Endothelial cell of umbilical vein (primary cell): Measurements from ENCODE around the gene FBXL14. TPM values are rescaled to one million over a fixed set of nuclear protein-coding genes. Genes with fewer than 3 reads are reported as not detected.

Experiments used
- BruUV-seq: library from RNA; stranded (reverse); fragments of 400-500 nt; replicated peaks from 2 replicates; lab custom pipeline; 2021; lab: Mats Ljungman, UMichigan
- CTCF ChIA-PET: fragments of 300-600, 350-600 bp; sonication (Branson Sonifier 250); formaldehyde crosslinking; loops from one replicate; lab custom pipeline; 2021; ENCODE audit warnings: antibody characterized with exemption, inconsistent platforms; lab: Charles Lee
- POLR2A ChIA-PET: fragments of 300-600, 350-600 bp; sonication (Branson Sonifier 250); formaldehyde crosslinking; loops from one replicate; lab custom pipeline; 2021; ENCODE audit warnings: antibody characterized with exemption, inconsistent platforms; lab: Charles Lee
- DNase-seq: peaks from one replicate; pipeline ENCODE4 v3.0.0-alpha.2; 2011; ENCODE audit warnings: low read depth, low spot score
- FAIRE-seq: peaks from 2 replicates; lab custom pipeline; 2011; peaks lifted over from hg19 to GRCh38; lab: Jason Lieb, UNC
- H2AFZ ChIP-seq: 2 replicates; pipeline ENCODE4 v1.6.0; 2012; ENCODE audit warnings: low read depth, low read length, control low read depth, inconsistent platforms
- H3K27ac ChIP-seq: 2 replicates; pipeline ENCODE4 v1.5.1; 2011; ENCODE audit warnings: low read depth, mild to moderate bottlenecking, control low read depth, low read length, moderate library complexity; ENCODE audit not compliant: insufficient read depth
- H3K27me3 ChIP-seq, 2 experiments: 2 replicates each; pipeline versions ENCODE4 v1.6.0 to v1.6.1; 2011; ENCODE audit warnings: low read length in 2 of 2, mixed read lengths in 1 of 2; ENCODE audit not compliant: control insufficient read depth in 2 of 2, insufficient read depth in 2 of 2
- H3K36me3 ChIP-seq, 2 experiments: 2 replicates in 1 of 2; 3 replicates in 1 of 2; pipeline ENCODE4 v1.5.1; 2011; ENCODE audit warnings: low read length in 2 of 2, mild to moderate bottlenecking in 1 of 2, moderate library complexity in 1 of 2; ENCODE audit not compliant: control insufficient read depth in 2 of 2, insufficient read depth in 2 of 2; ENCODE audit errors: extremely low read depth in 1 of 2
- H3K4me1 ChIP-seq: 3 replicates; pipeline ENCODE4 v1.5.1; 2011; ENCODE audit warnings: mild to moderate bottlenecking, low read length; ENCODE audit not compliant: control insufficient read depth, insufficient read depth; ENCODE audit errors: extremely low read depth
- H3K4me2 ChIP-seq: 2 replicates; pipeline ENCODE4 v1.6.1; 2011; ENCODE audit warnings: low read length, control low read depth, mixed read lengths; ENCODE audit not compliant: insufficient read depth
- H3K4me3 ChIP-seq, 3 experiments: fragments of 200-600 bp in 1 of 3; sonication (generic), shearing (Covaris generic) in 1 of 3; replicated peaks in 1 of 3; 2 replicates each; pipeline ENCODE4 v1.5.1; 2011 to 2016; ENCODE audit warnings: control low read depth in 3 of 3, low read length in 3 of 3, mild to moderate bottlenecking in 2 of 3, inconsistent platforms in 1 of 3, low read depth in 1 of 3, moderate library complexity in 1 of 3; ENCODE audit not compliant: insufficient read depth in 1 of 3
- H3K79me2 ChIP-seq: 2 replicates; pipeline ENCODE4 v1.6.0; 2012; ENCODE audit warnings: low read length, inconsistent platforms; ENCODE audit not compliant: control insufficient read depth, insufficient read depth
- H3K9ac ChIP-seq: replicated peaks from 2 replicates; pipeline ENCODE3; 2011; ENCODE audit warnings: low read length, control low read depth; ENCODE audit not compliant: insufficient read depth; ENCODE audit errors: extremely low read depth
- H3K9me1 ChIP-seq: replicated peaks from 3 replicates; pipeline ENCODE4 v1.6.0; 2011; ENCODE audit warnings: mild to moderate bottlenecking, low read length; ENCODE audit not compliant: control insufficient read depth, insufficient read depth; ENCODE audit errors: extremely low read depth
- H3K9me3 ChIP-seq: replicated peaks from 2 replicates; pipeline ENCODE4 v1.5.1; 2012; ENCODE audit warnings: low read length, inconsistent platforms; ENCODE audit not compliant: control insufficient read depth, insufficient read depth
- H4K20me1 ChIP-seq: replicated peaks from 2 replicates; pipeline ENCODE3; 2011; ENCODE audit warnings: mild to moderate bottlenecking, low read length; ENCODE audit not compliant: control insufficient read depth, insufficient read depth; ENCODE audit errors: extremely low read depth
- CTCF ChIP-seq, 2 donors: IDR thresholded peaks; 1 replicate in 1 of 2; 2 replicates in 1 of 2; pipeline ENCODE4 v1.5.1; 2011; ENCODE audit warnings: low read length in 2 of 2, mild to moderate bottlenecking in 2 of 2, moderate library complexity in 2 of 2, control low read depth in 1 of 2, inconsistent platforms in 1 of 2, low read depth in 1 of 2; ENCODE audit not compliant: insufficient read depth in 1 of 2; ENCODE audit errors: extremely low read depth in 1 of 2
- EZH2 ChIP-seq: IDR thresholded peaks from 2 replicates; pipeline ENCODE4 v1.6.1; 2012; ENCODE audit warnings: borderline replicate concordance, low read depth, mild to moderate bottlenecking, moderate library complexity, low read length, inconsistent platforms; ENCODE audit not compliant: severe bottlenecking
- FOS ChIP-seq: IDR thresholded peaks from 2 replicates; pipeline ENCODE4 v1.6.1; 2011; ENCODE audit warnings: mild to moderate bottlenecking, low read length, moderate library complexity, borderline replicate concordance; ENCODE audit not compliant: insufficient read depth
- GATA2 ChIP-seq: IDR thresholded peaks from 2 replicates; pipeline ENCODE4 v1.7.0; 2011; ENCODE audit warnings: low read depth, mild to moderate bottlenecking, moderate library complexity, mixed read lengths, low read length; ENCODE audit not compliant: insufficient read length, insufficient read depth
- JUN ChIP-seq: IDR thresholded peaks from 2 replicates; pipeline ENCODE4 v1.6.1; 2011; ENCODE audit warnings: borderline replicate concordance, low read depth; ENCODE audit not compliant: insufficient read length, insufficient read depth
- MAX ChIP-seq: IDR thresholded peaks from 2 replicates; pipeline ENCODE4 v1.6.1; 2011; ENCODE audit not compliant: insufficient read depth, insufficient read length
- MYC ChIP-seq: IDR thresholded peaks from one replicate; pipeline ENCODE4 v1.6.1; 2011; ENCODE audit warnings: mild to moderate bottlenecking, low read depth, low read length
- POLR2A ChIP-seq: IDR thresholded peaks from 2 replicates; pipeline ENCODE4 v1.6.1; 2012; ENCODE audit warnings: low read depth, mild to moderate bottlenecking, control low read depth, low read length
- POLR2AphosphoS5 ChIP-seq: IDR thresholded peaks from 2 replicates; pipeline ENCODE4 v1.6.1; 2012; ENCODE audit warnings: low read depth, mild to moderate bottlenecking, control low read depth, low read length, moderate library complexity; ENCODE audit not compliant: insufficient read depth
- dilution Hi-C: fragments of 300-500 bp; cut with MboI; formaldehyde crosslinking; loops from one replicate; pipeline ENCODE4 v1.15.0; 2019; ENCODE audit warnings: low sequenced_read_pairs; ENCODE audit not compliant: extremely low pct_ligation_motif_present
- intact Hi-C: fragments of 100-400 bp; cut with micrococcal nuclease; formaldehyde crosslinking; loops from one replicate; pipeline ENCODE4 v1.10.0; 2022
- polyA plus RNA-seq, 4 experiments: library from polyadenylated mRNA; depleted of rRNA in 3 of 4; stranded (reverse) in 3 of 4; unstranded in 1 of 4; fragments of >200 nt; gene quantifications; 2 replicates each; pipeline versions ENCODE4 v1.2.1 to v1.2.3, GENCODE V29; 2011 to 2012; ENCODE audit warnings: missing spikeins in 1 of 4
- total RNA-seq: library from RNA; stranded (reverse); gene quantifications from 2 replicates; pipeline ENCODE4 v1.2.3, GENCODE V29; 2021

Gene FBXL14
- total and polyA plus RNA-seq, 2 donors (not counting 3 experiments of a cell fraction or from before 2014, with no cell fraction given): 11.3 to 15.7 TPM

- POLR2A ChIA-PET: no interaction called here
- Histone ChIP-seq H3K36me3 (no peaks in the 10 kb centered on the region), H3K27ac (no peak overlapping the region)
Measured at GRCh38 chr12:1643905-1644533, 49.6 kb upstream of the FBXL14 start.

More at GRCh38 chr12:1643905-1644533, 49.6 kb upstream of the FBXL14 start:
- H3K9me1 ChIP-seq: no peaks in the 10 kb centered on the region
- H3K9me3 ChIP-seq: no peaks in the 10 kb centered on the region
- FAIRE-seq: no peak
- H3K4me1 ChIP-seq: no peaks in the 10 kb centered on the region
- no peak overlapping the region for H3K4me2 ChIP-seq
- BruUV-seq: no TSS peak
- no peak for DNase-seq
- H3K27me3 ChIP-seq: peaks cover 17 to 24% of the 10 kb centered on the region in 2 experiments
- no peak overlapping the region for H3K9ac ChIP-seq
- no peaks in the 10 kb centered on the region for H3K79me2 ChIP-seq
- CTCF ChIA-PET: interaction anchor here (2.4 to 4.2 kb wide), 4 partner anchors 9 to 296 kb away, joined by 9 to 42 read pairs (median 26); no protein-coding TSS in a partner anchor
- TF ChIP-seq POLR2A (no peak), EZH2 (no peak), CTCF (IDR thresholded peaks at IDR 0.05; ENCODE audit: extremely low read depth in 1 of 2, insufficient read depth in 1 of 2, low read depth in 1 of 2, low read length in 2 of 2) (no peak), MAX (no peak), MYC (no peak), POLR2AphosphoS5 (no peak), FOS (no peak), JUN (no peak), GATA2 (no peak)
- dilution Hi-C loops (loop anchor here (25.0 kb wide), 1 partner anchor 293 kb away; no protein-coding TSS in a partner anchor), intact Hi-C loops (no loop called here)
- H2AFZ ChIP-seq: no peak overlapping the region
- no peak overlapping the region for H3K4me3 ChIP-seq
- no peaks in the 10 kb centered on the region for H4K20me1 ChIP-seq
